ENCODE data around the gene RUNX2.

RUNX2 gene

DNA sequence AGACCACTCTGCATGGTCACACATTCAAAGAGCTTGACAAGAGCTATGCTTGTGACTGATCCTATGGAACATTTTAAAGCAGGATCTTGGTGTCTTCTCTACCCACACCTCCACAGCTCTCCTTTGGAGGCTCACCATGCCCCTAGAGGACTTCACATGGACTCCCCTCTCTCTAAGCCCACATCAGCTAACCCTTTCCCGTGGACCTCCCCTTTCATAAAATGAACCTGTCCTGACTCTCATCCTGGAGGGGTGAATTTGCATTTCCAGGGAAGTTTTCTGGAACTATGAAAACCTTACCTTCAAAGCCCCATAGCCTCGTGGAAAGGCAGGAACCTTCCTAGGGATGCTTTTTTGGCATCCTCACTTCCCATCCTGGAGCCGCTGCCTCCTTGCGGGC is 234.0 kb downstream of the RUNX2 start:
- H3K27me3 ChIP-seq (ENCODE audit: insufficient read depth, low read length): no peaks in the 10 kb centered on the region
- no peak overlapping the region for H4K12ac ChIP-seq (ENCODE audit: low read depth, low read length)
- H3K14ac ChIP-seq (ENCODE audit: low read length): no peak overlapping the region
- no peak overlapping the region for H4K8ac ChIP-seq (ENCODE audit: low read depth, low read length)
- H3K27ac ChIP-seq (ENCODE audit: low read depth, low read length): no peak overlapping the region
- H2BK5ac ChIP-seq (ENCODE audit: low read depth, low read length, poor library complexity): no peak overlapping the region
- DNase-seq: no peak
- no peak overlapping the region for H2AK5ac ChIP-seq (ENCODE audit: low read length)
- H2AFZ ChIP-seq (ENCODE audit: insufficient read depth, low read length, poor library complexity): no peak overlapping the region
- H3K79me1 ChIP-seq (ENCODE audit: low read length): peaks cover 2% of the 10 kb centered on the region
- H3K23ac ChIP-seq (ENCODE audit: low read length): no peak overlapping the region
- no peak overlapping the region for H3K4me2 ChIP-seq (ENCODE audit: low read length)
- H3K4me1 ChIP-seq (ENCODE audit: control insufficient read depth in 1 of 2, insufficient read depth in 2 of 2, low read length in 2 of 2): peaks cover 2% of the 10 kb centered on the region in 2 experiments
- no peaks in the 10 kb centered on the region for H3K9me3 ChIP-seq (ENCODE audit: insufficient read depth, low read depth, low read length)
- WGBS (ENCODE audit: extremely low coverage, insufficient coverage, insufficient read length): no CpG with 5 or more reads among the region's 4 CpGs
- no peak overlapping the region for H2BK12ac ChIP-seq (ENCODE audit: low read length)
- H3K79me2 ChIP-seq (ENCODE audit: control insufficient read depth, insufficient read depth, low read length, poor library complexity): no peaks in the 10 kb centered on the region
- H4K91ac ChIP-seq (ENCODE audit: low read depth, low read length): no peak overlapping the region
- no peak overlapping the region for H3K4ac ChIP-seq (ENCODE audit: low read depth, low read length)
- H3K4me3 ChIP-seq (ENCODE audit: low read depth, low read length): no peak overlapping the region
- no peak overlapping the region for H3K9ac ChIP-seq (ENCODE audit: low read length)
- H2BK120ac ChIP-seq (ENCODE audit: insufficient read depth, low read length, poor library complexity): no peak overlapping the region
- H3K36me3 ChIP-seq (ENCODE audit: control insufficient read depth in 1 of 2, insufficient read depth in 2 of 2, low read length in 2 of 2): no peaks in the 10 kb centered on the region
- no peak overlapping the region for H3K18ac ChIP-seq (ENCODE audit: low read length)

DNA sequence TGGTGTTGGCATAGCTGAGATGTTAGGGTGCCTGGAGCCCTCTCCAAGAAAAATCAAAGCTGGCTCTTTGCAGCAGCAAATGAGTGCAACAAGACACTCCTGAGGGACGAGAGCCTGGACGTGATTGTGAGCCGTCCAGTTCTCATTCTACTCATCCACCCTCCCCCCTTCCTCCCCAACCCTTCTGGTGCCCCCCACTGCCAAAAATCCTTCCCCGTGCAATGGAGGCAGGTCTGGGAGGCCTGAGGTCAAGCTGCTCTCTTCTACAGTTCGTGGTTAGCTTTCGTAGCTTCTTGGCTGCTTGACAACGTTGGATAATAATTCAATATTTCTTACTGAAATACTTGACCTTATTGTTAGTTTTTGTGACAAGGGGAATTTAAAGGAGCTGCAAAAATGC is 234.9 kb downstream of the RUNX2 start:
- no peak for DNase-seq
- Histone ChIP-seq H3K9me3 (ENCODE audit: insufficient read depth, low read depth, low read length) (no peaks in the 10 kb centered on the region), H2BK5ac (ENCODE audit: low read depth, low read length, poor library complexity) (no peak overlapping the region), H4K91ac (ENCODE audit: low read depth, low read length) (no peak overlapping the region), H3K27me3 (ENCODE audit: insufficient read depth, low read length) (no peaks in the 10 kb centered on the region), H3K36me3 (ENCODE audit: control insufficient read depth in 1 of 2, insufficient read depth in 2 of 2, low read length in 2 of 2) (no peaks in the 10 kb centered on the region), H2AK5ac (ENCODE audit: low read length) (no peak overlapping the region), H3K79me1 (ENCODE audit: low read length) (peaks cover 4% of the 10 kb centered on the region), H2BK12ac (ENCODE audit: low read length) (no peak overlapping the region), H4K12ac (ENCODE audit: low read depth, low read length) (no peak overlapping the region), H3K14ac (ENCODE audit: low read length) (no peak overlapping the region), H2BK120ac (ENCODE audit: insufficient read depth, low read length, poor library complexity) (no peak overlapping the region), H3K4me1 (ENCODE audit: control insufficient read depth in 1 of 2, insufficient read depth in 2 of 2, low read length in 2 of 2) (peaks cover 2% of the 10 kb centered on the region in 2 experiments), H3K18ac (ENCODE audit: low read length) (no peak overlapping the region), H3K9ac (ENCODE audit: low read length) (no peak overlapping the region), H3K4me2 (ENCODE audit: low read length) (no peak overlapping the region), H3K4ac (ENCODE audit: low read depth, low read length) (no peak overlapping the region), H3K79me2 (ENCODE audit: control insufficient read depth, insufficient read depth, low read length, poor library complexity) (no peaks in the 10 kb centered on the region), H4K8ac (ENCODE audit: low read depth, low read length) (no peak overlapping the region), H3K23ac (ENCODE audit: low read length) (no peak overlapping the region), H3K27ac (ENCODE audit: low read depth, low read length) (no peak overlapping the region), H3K4me3 (ENCODE audit: low read depth, low read length) (no peak overlapping the region), H2AFZ (ENCODE audit: insufficient read depth, low read length, poor library complexity) (no peak overlapping the region)
- no CpG with 5 or more reads among the region's 7 CpGs for WGBS (ENCODE audit: extremely low coverage, insufficient coverage, insufficient read length)

DNA sequence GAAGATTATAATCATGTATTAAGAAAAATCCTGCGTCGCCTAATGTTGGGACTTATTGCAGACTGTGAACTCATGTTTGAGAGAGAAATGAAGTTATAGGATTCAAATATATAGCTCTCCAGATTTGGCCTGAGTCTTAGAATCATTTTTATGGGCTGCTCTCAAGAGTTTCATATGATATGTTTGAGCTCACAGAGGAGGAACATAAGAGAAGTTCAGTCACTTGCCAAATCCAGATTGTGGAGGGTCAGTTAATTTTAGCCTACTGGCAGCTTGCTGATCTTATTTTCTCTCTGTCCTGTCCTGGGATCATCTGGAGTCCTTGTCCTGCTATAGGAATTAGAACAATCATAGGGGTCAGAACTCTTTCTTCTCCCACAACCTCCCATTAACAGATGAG is 235.7 kb downstream of the RUNX2 start:
- Histone ChIP-seq H2BK5ac (ENCODE audit: low read depth, low read length, poor library complexity) (no peak overlapping the region), H3K79me2 (ENCODE audit: control insufficient read depth, insufficient read depth, low read length, poor library complexity) (no peaks in the 10 kb centered on the region), H3K4me2 (ENCODE audit: low read length) (no peak overlapping the region), H3K23ac (ENCODE audit: low read length) (no peak overlapping the region), H4K8ac (ENCODE audit: low read depth, low read length) (no peak overlapping the region), H4K12ac (ENCODE audit: low read depth, low read length) (no peak overlapping the region), H3K27ac (ENCODE audit: low read depth, low read length) (no peak overlapping the region), H3K27me3 (ENCODE audit: insufficient read depth, low read length) (no peaks in the 10 kb centered on the region), H3K18ac (ENCODE audit: low read length) (no peak overlapping the region), H3K4me1 (ENCODE audit: control insufficient read depth in 1 of 2, insufficient read depth in 2 of 2, low read length in 2 of 2) (peaks cover 2% of the 10 kb centered on the region in 2 experiments), H2AFZ (ENCODE audit: insufficient read depth, low read length, poor library complexity) (no peak overlapping the region), H2AK5ac (ENCODE audit: low read length) (no peak overlapping the region), H3K79me1 (ENCODE audit: low read length) (peaks cover 4% of the 10 kb centered on the region), H2BK120ac (ENCODE audit: insufficient read depth, low read length, poor library complexity) (no peak overlapping the region), H3K14ac (ENCODE audit: low read length) (no peak overlapping the region), H3K36me3 (ENCODE audit: control insufficient read depth in 1 of 2, insufficient read depth in 2 of 2, low read length in 2 of 2) (no peaks in the 10 kb centered on the region), H2BK12ac (ENCODE audit: low read length) (no peak overlapping the region), H4K91ac (ENCODE audit: low read depth, low read length) (no peak overlapping the region), H3K9ac (ENCODE audit: low read length) (no peak overlapping the region), H3K4me3 (ENCODE audit: low read depth, low read length) (no peak overlapping the region), H3K9me3 (ENCODE audit: insufficient read depth, low read depth, low read length) (no peaks in the 10 kb centered on the region), H3K4ac (ENCODE audit: low read depth, low read length) (no peak overlapping the region)
- no peak for DNase-seq
- no CpG with 5 or more reads among the region's 2 CpGs for WGBS (ENCODE audit: extremely low coverage, insufficient coverage, insufficient read length)

DNA sequence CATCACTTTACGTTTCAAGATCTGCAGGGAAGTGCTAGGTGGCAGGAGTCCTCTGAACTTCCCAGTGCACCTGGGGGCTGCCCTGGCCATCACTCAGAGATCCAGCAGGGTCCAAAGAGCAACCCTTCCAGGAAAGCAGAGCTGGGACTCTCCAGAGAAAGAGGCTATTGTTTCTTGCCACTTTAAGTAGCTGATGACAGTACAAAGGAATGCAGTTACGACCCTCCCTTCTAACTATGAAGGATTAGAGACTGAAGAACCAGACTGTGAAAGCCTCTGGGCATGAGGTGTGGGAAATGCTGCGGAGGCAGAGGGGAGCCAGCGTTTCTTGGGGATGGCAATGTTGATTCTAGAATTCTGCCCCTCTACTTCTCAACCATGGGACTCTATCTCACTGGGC is 238.8 kb downstream of the RUNX2 start:
- Histone ChIP-seq H3K4me3 (ENCODE audit: low read depth, low read length) (no peak overlapping the region), H2BK12ac (ENCODE audit: low read length) (no peak overlapping the region), H3K27ac (ENCODE audit: low read depth, low read length) (no peak overlapping the region), H4K8ac (ENCODE audit: low read depth, low read length) (no peak overlapping the region), H3K36me3 (ENCODE audit: control insufficient read depth in 1 of 2, insufficient read depth in 2 of 2, low read length in 2 of 2) (no peaks in the 10 kb centered on the region), H3K14ac (ENCODE audit: low read length) (no peak overlapping the region), H3K4ac (ENCODE audit: low read depth, low read length) (no peak overlapping the region), H3K9me3 (ENCODE audit: insufficient read depth, low read depth, low read length) (no peaks in the 10 kb centered on the region), H3K79me2 (ENCODE audit: control insufficient read depth, insufficient read depth, low read length, poor library complexity) (no peaks in the 10 kb centered on the region), H2BK5ac (ENCODE audit: low read depth, low read length, poor library complexity) (no peak overlapping the region), H2BK120ac (ENCODE audit: insufficient read depth, low read length, poor library complexity) (no peak overlapping the region), H3K23ac (ENCODE audit: low read length) (no peak overlapping the region), H3K4me1 (ENCODE audit: control insufficient read depth in 1 of 2, insufficient read depth in 2 of 2, low read length in 2 of 2) (peaks cover 2% of the 10 kb centered on the region in 2 experiments), H3K18ac (ENCODE audit: low read length) (no peak overlapping the region), H2AFZ (ENCODE audit: insufficient read depth, low read length, poor library complexity) (no peak overlapping the region), H3K79me1 (ENCODE audit: low read length) (peaks cover 6% of the 10 kb centered on the region), H3K27me3 (ENCODE audit: insufficient read depth, low read length) (no peaks in the 10 kb centered on the region), H4K91ac (ENCODE audit: low read depth, low read length) (no peak overlapping the region), H4K12ac (ENCODE audit: low read depth, low read length) (no peak overlapping the region), H2AK5ac (ENCODE audit: low read length) (no peak overlapping the region), H3K9ac (ENCODE audit: low read length) (no peak overlapping the region), H3K4me2 (ENCODE audit: low read length) (peak overlapping the region; percentile 25)
- DNase-seq: no peak
- no CpG with 5 or more reads among the region's 4 CpGs for WGBS (ENCODE audit: extremely low coverage, insufficient coverage, insufficient read length)

All from trophoblast cell (in vitro differentiated cells and primary cell).